DMS153 (cell line): ENCODE data around the gene SETD2.
"Not testable (repeated sequence)": the region's sequence is repeated elsewhere in the genome, so short reads cannot be mapped to it uniquely, and the experiment has no call there.

ENCODE experiments used
- DNase-seq: peaks from one replicate; lab custom pipeline; 2025; lab: John Stamatoyannopoulos, UW

Gene SETD2

GRCh38 chr3:47031041-47031440, 132.9 kb downstream of the SETD2 start:
- not testable (repeated sequence) for DNase-seq

- no peak for DNase-seq
Observed at GRCh38 chr3:47028667-47029066, 135.2 kb downstream of the SETD2 start.

GRCh38 chr3:47028146-47028545, 135.8 kb downstream of the SETD2 start:
- no peak for DNase-seq

- not testable (repeated sequence) for DNase-seq
Observed at GRCh38 chr3:47026432-47026831, 137.5 kb downstream of the SETD2 start.

GRCh38 chr3:47024932-47025331, 139.0 kb downstream of the SETD2 start:
- DNase-seq: no peak

GRCh38 chr3:47022641-47023071, 141.3 kb downstream of the SETD2 start:
- peak; percentile 31 for DNase-seq

GRCh38 chr3:47020311-47020710, 143.6 kb downstream of the SETD2 start:
- DNase-seq: no peak

GRCh38 chr3:47019201-47019600, 144.7 kb downstream of the SETD2 start:
- no peak for DNase-seq

- no peak for DNase-seq
Observed at GRCh38 chr3:47018269-47018611, 145.7 kb downstream of the SETD2 start.

GRCh38 chr3:47017504-47018268, 146.2 kb downstream of the SETD2 start:
- DNase-seq: no peak

- DNase-seq: no peak
Observed at GRCh38 chr3:47016934-47017435, 146.9 kb downstream of the SETD2 start.

GRCh38 chr3:47016086-47016933, 147.6 kb downstream of the SETD2 start:
- DNase-seq: no peak

- no peak for DNase-seq
Observed at GRCh38 chr3:47015151-47015550, 148.8 kb downstream of the SETD2 start.

GRCh38 chr3:47014036-47014435, 149.9 kb downstream of the SETD2 start:
- DNase-seq: no peak

GRCh38 chr3:47013231-47013630, 150.7 kb downstream of the SETD2 start:
- no peak for DNase-seq

- DNase-seq: no peak
Observed at GRCh38 chr3:47012342-47013230, 151.3 kb downstream of the SETD2 start.

GRCh38 chr3:47011371-47011770, 152.5 kb downstream of the SETD2 start:
- no peak for DNase-seq

GRCh38 chr3:47010910-47011309, 153.0 kb downstream of the SETD2 start:
- no peak for DNase-seq

- no peak for DNase-seq
Observed at GRCh38 chr3:47010111-47010712, 153.7 kb downstream of the SETD2 start.

GRCh38 chr3:47009225-47010110, 154.4 kb downstream of the SETD2 start:
- peak; percentile 74 for DNase-seq

- DNase-seq: no peak
Observed at GRCh38 chr3:47008851-47009224, 155.1 kb downstream of the SETD2 start.
